Mesenchymal stem cell (in vitro differentiated cells and primary cell): ENCODE results near the gene PKD1L1.
"Not testable (repeated sequence)": the region's sequence is repeated elsewhere in the genome, so short reads cannot be mapped to it uniquely, and the experiment has no call there.

Source experiments
- DNase-seq: peaks from one replicate; pipeline ENCODE4 v3.0.0-alpha.2; 2013
- H2AFZ ChIP-seq: one replicate; pipeline ENCODE4 v1.6.1; 2013; ENCODE audit warnings: low read depth, mild to moderate bottlenecking, control low read depth, inconsistent platforms, low read length, moderate library complexity
- H2AK5ac ChIP-seq: 2 replicates; pipeline ENCODE4 v1.6.1; 2013; ENCODE audit warnings: low read length, moderate library complexity, mild to moderate bottlenecking, inconsistent platforms; ENCODE audit not compliant: severe bottlenecking
- H2BK120ac ChIP-seq: one replicate; pipeline ENCODE4 v1.6.1; 2013; ENCODE audit warnings: low read depth, mild to moderate bottlenecking, inconsistent platforms, low read length, moderate library complexity
- H2BK12ac ChIP-seq, 2 experiments: one replicate each; pipeline ENCODE4 v1.6.1; 2013; ENCODE audit warnings: inconsistent platforms in 2 of 2, low read length in 2 of 2, mild to moderate bottlenecking in 2 of 2, moderate library complexity in 2 of 2, control low read depth in 1 of 2
- H2BK15ac ChIP-seq: one replicate; pipeline ENCODE4 v1.6.1; 2013; ENCODE audit warnings: mild to moderate bottlenecking, low read depth, inconsistent platforms; ENCODE audit not compliant: poor library complexity, severe bottlenecking
- H2BK5ac ChIP-seq: 2 replicates; pipeline ENCODE4 v1.6.1; 2013; ENCODE audit warnings: low read depth, mild to moderate bottlenecking, low read length, control low read depth, inconsistent platforms; ENCODE audit not compliant: poor library complexity, severe bottlenecking
- H3K14ac ChIP-seq, 2 experiments: one replicate each; pipeline ENCODE4 v1.6.1; 2013; ENCODE audit warnings: inconsistent platforms in 2 of 2, low read length in 2 of 2, control low read depth in 1 of 2, mild to moderate bottlenecking in 1 of 2, moderate library complexity in 1 of 2
- H3K18ac ChIP-seq, 2 experiments: one replicate each; pipeline ENCODE4 v1.6.1; 2013; ENCODE audit warnings: inconsistent platforms in 2 of 2, low read length in 2 of 2, control low read depth in 1 of 2, low read depth in 1 of 2, mild to moderate bottlenecking in 1 of 2
- H3K23ac ChIP-seq, 2 experiments: one replicate each; pipeline ENCODE4 v1.6.1; 2013; ENCODE audit warnings: inconsistent platforms in 2 of 2, low read length in 2 of 2, mild to moderate bottlenecking in 2 of 2, moderate library complexity in 2 of 2, control low read depth in 1 of 2
- H3K27ac ChIP-seq: 2 replicates; pipeline ENCODE4 v1.5.1; 2013; ENCODE audit warnings: mild to moderate bottlenecking, moderate library complexity, low read length, control low read depth, inconsistent platforms; ENCODE audit not compliant: poor library complexity, severe bottlenecking
- H3K27me3 ChIP-seq, 2 experiments: 2 replicates each; pipeline versions ENCODE4 v1.6.1 to v1.7.0; 2013; ENCODE audit warnings: low read length in 2 of 2, mild to moderate bottlenecking in 2 of 2, moderate library complexity in 2 of 2, control low read depth in 1 of 2, inconsistent platforms in 1 of 2; ENCODE audit not compliant: control insufficient read depth in 1 of 2, insufficient read depth in 1 of 2
- H3K36me3 ChIP-seq, 2 experiments: 2 replicates each; pipeline versions ENCODE4 v1.6.1 to v1.7.0; 2013; ENCODE audit warnings: low read length in 2 of 2, control low read depth in 1 of 2, inconsistent platforms in 1 of 2, low read depth in 1 of 2, mild to moderate bottlenecking in 1 of 2; ENCODE audit not compliant: insufficient read depth in 2 of 2, control insufficient read depth in 1 of 2
- H3K4ac ChIP-seq, 2 experiments: one replicate each; pipeline ENCODE4 v1.6.1; 2013; ENCODE audit warnings: inconsistent platforms in 2 of 2, low read length in 2 of 2, mild to moderate bottlenecking in 2 of 2, moderate library complexity in 2 of 2, control low read depth in 1 of 2, low read depth in 1 of 2
- H3K4me1 ChIP-seq: 2 replicates; pipeline ENCODE4 v1.6.1; 2013; ENCODE audit warnings: low read depth, low read length, control low read depth; ENCODE audit not compliant: control insufficient read depth, insufficient read depth
- H3K4me2 ChIP-seq: 2 replicates; pipeline ENCODE4 v1.6.1; 2013; ENCODE audit warnings: low read length, mild to moderate bottlenecking, inconsistent platforms; ENCODE audit not compliant: poor library complexity, severe bottlenecking
- H3K4me3 ChIP-seq, 2 experiments: 2 replicates each; pipeline versions ENCODE4 v1.5.1 to v1.7.0; 2013; ENCODE audit warnings: low read length in 2 of 2, mild to moderate bottlenecking in 2 of 2, control low read depth in 1 of 2, low read depth in 1 of 2; ENCODE audit not compliant: insufficient read depth in 1 of 2
- H3K79me1 ChIP-seq: replicated peaks from 2 replicates; pipeline ENCODE4 v1.6.1; 2013; ENCODE audit warnings: mild to moderate bottlenecking, control low read depth, low read length, inconsistent platforms; ENCODE audit not compliant: poor library complexity, severe bottlenecking
- H3K9ac ChIP-seq: 2 replicates; pipeline ENCODE4 v1.7.0; 2013; ENCODE audit warnings: mild to moderate bottlenecking, low read length, moderate library complexity
- H3K9me3 ChIP-seq: 2 replicates; pipeline ENCODE4 v1.7.0; 2013; ENCODE audit warnings: mild to moderate bottlenecking, low read length; ENCODE audit not compliant: control insufficient read depth
- H4K8ac ChIP-seq: one replicate; pipeline ENCODE4 v1.6.1; 2013; ENCODE audit warnings: inconsistent platforms, mild to moderate bottlenecking, low read length, moderate library complexity
- H4K91ac ChIP-seq: one replicate; pipeline ENCODE4 v1.6.1; 2013; ENCODE audit warnings: mild to moderate bottlenecking, low read length, inconsistent platforms
- WGBS: methylation state at CpG from one replicate; pipeline ENCODE4 v1.1.7; 2013; ENCODE audit warnings: mixed read lengths; 5-methylcytosine and 5-hydroxymethylcytosine counted together

PKD1L1 gene

GRCh38 chr7:47932016-47932415, 16.2 kb downstream of the PKD1L1 start:
- Histone ChIP-seq H2BK12ac (no peak overlapping the region), H3K14ac (peak overlapping the region in 1 of 2 experiments; percentile 41), H4K91ac (no peak overlapping the region), H3K9me3 (no peaks in the 10 kb centered on the region), H2BK15ac (no peak overlapping the region), H3K4ac (no peak overlapping the region), H2BK120ac (no peak overlapping the region), H3K18ac (no peak overlapping the region), H3K4me3 (peak overlapping the region; percentile 2 to 10), H2AFZ (no peak overlapping the region), H3K23ac (no peak overlapping the region), H2BK5ac (no peak overlapping the region), H3K36me3 (no peaks in the 10 kb centered on the region), H2AK5ac (no peak overlapping the region), H3K79me1 (no peaks in the 10 kb centered on the region), H3K9ac (no peak overlapping the region), H3K4me1 (peaks cover 8% of the 10 kb centered on the region), H3K4me2 (no peak overlapping the region), H3K27ac (no peak overlapping the region), H3K27me3 (no peaks in the 10 kb centered on the region), H4K8ac (no peak overlapping the region)
- WGBS = 78% methylated on average over 5 of the region's 6 CpGs
- peak; percentile 36 for DNase-seq

GRCh38 chr7:47931005-47932004, 17.0 kb downstream of the PKD1L1 start:
- no peaks in the 10 kb centered on the region for H3K36me3 ChIP-seq
- no peaks in the 10 kb centered on the region for H3K79me1 ChIP-seq
- H2BK120ac ChIP-seq = no peak overlapping the region
- H4K91ac ChIP-seq = no peak overlapping the region
- H2BK15ac ChIP-seq = no peak overlapping the region
- H3K4me1 ChIP-seq = peaks cover 6% of the 10 kb centered on the region
- H3K27ac ChIP-seq = no peak overlapping the region
- H2AFZ ChIP-seq = no peak overlapping the region
- H2BK12ac ChIP-seq = no peak overlapping the region
- no peak overlapping the region for H2BK5ac ChIP-seq
- no peaks in the 10 kb centered on the region for H3K27me3 ChIP-seq
- no peak overlapping the region for H3K4ac ChIP-seq
- no peak overlapping the region for H3K4me2 ChIP-seq
- no peak overlapping the region for H2AK5ac ChIP-seq
- H4K8ac ChIP-seq = no peak overlapping the region
- 95% methylated on average over 17 of the region's 18 CpGs for WGBS
- no peak overlapping the region for H3K23ac ChIP-seq
- H3K18ac ChIP-seq = no peak overlapping the region
- no peak overlapping the region for H3K14ac ChIP-seq
- H3K4me3 ChIP-seq = no peak overlapping the region
- no peak overlapping the region for H3K9ac ChIP-seq
- DNase-seq = no peak
- H3K9me3 ChIP-seq = no peaks in the 10 kb centered on the region

GRCh38 chr7:47924266-47924665, 24.0 kb downstream of the PKD1L1 start:
- H3K9ac ChIP-seq = no peak overlapping the region
- H2BK120ac ChIP-seq = no peak overlapping the region
- H4K8ac ChIP-seq = no peak overlapping the region
- H2BK15ac ChIP-seq = no peak overlapping the region
- no peak overlapping the region for H3K4me2 ChIP-seq
- H2AK5ac ChIP-seq = no peak overlapping the region
- no peak overlapping the region for H3K14ac ChIP-seq
- no peaks in the 10 kb centered on the region for H3K4me1 ChIP-seq
- WGBS = 56% methylated on average over 1 of the region's 2 CpGs
- no peak overlapping the region for H4K91ac ChIP-seq
- DNase-seq = peak; percentile 29
- no peak overlapping the region for H3K23ac ChIP-seq
- no peak overlapping the region for H2BK5ac ChIP-seq
- no peaks in the 10 kb centered on the region for H3K27me3 ChIP-seq
- no peak overlapping the region for H3K27ac ChIP-seq
- H3K79me1 ChIP-seq = no peaks in the 10 kb centered on the region
- H3K4ac ChIP-seq = no peak overlapping the region
- H3K36me3 ChIP-seq = no peaks in the 10 kb centered on the region
- H3K9me3 ChIP-seq = no peaks in the 10 kb centered on the region
- no peak overlapping the region for H2AFZ ChIP-seq
- H2BK12ac ChIP-seq = no peak overlapping the region
- H3K4me3 ChIP-seq = no peak overlapping the region
- H3K18ac ChIP-seq = no peak overlapping the region

- H2AFZ ChIP-seq, H4K8ac ChIP-seq, H3K4ac ChIP-seq, H3K4me1 ChIP-seq, H2BK15ac ChIP-seq, H3K9me3 ChIP-seq, H3K9ac ChIP-seq, DNase-seq, H2BK12ac ChIP-seq, H3K27me3 ChIP-seq, H4K91ac ChIP-seq, H2BK5ac ChIP-seq, H3K23ac ChIP-seq, H2BK120ac ChIP-seq, H3K36me3 ChIP-seq, H3K79me1 ChIP-seq, H3K18ac ChIP-seq, H3K27ac ChIP-seq, H2AK5ac ChIP-seq, H3K4me3 ChIP-seq, H3K14ac ChIP-seq, H3K4me2 ChIP-seq: not testable (repeated sequence)
- WGBS = 60% methylated on average over 5 of the region's 8 CpGs
Observed at GRCh38 chr7:47923081-47923875, 25.0 kb downstream of the PKD1L1 start.
